Stimulated activated CD4-positive, alpha-beta T cell treated with anti-CD3 and anti-CD28 coated beads, Interleukin-4, amount 100 ng/mL, for 1 hour (primary cell): Measurements from ENCODE around the gene TPM1.

Experiments used
- DNase-seq: peaks from one replicate; pipeline ENCODE4 v3.0.0-alpha.2; 2020

Gene TPM1

DNA sequence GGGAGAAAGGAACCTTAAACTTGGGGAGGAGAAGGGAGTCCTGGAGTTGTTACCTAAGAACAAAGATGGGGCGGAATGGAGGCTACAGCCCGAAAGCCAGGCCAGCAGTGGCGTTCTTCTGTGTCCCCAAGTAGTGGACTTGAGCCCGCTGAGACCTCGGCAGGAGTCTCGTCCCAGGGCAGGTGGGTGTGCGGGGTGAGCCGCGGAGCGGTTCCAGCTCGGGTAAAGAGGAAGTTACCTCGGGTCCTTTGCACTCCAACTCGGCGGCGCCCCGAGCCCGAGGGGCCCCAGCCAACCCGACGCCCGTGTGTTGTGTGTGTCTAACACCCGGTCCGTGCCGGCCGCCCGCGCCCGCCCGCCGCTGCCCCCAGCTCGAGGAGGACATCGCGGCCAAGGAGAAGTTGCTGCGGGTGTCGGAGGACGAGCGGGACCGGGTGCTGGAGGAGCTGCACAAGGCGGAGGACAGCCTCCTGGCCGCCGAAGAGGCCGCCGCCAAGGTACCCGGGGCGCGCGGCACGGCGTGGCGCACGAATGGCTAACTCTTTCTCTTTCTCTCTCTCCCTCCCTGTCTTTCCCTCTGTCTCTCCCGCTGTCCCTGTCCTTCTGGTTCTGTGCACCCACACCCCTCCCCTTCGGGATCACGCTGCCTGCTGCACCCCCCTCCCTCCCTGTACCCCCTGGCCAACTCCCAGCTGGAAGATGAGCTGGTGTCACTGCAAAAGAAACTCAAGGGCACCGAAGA lies 959 bp downstream of the TPM1 start:
- peak; percentile 18 for DNase-seq

DNA sequence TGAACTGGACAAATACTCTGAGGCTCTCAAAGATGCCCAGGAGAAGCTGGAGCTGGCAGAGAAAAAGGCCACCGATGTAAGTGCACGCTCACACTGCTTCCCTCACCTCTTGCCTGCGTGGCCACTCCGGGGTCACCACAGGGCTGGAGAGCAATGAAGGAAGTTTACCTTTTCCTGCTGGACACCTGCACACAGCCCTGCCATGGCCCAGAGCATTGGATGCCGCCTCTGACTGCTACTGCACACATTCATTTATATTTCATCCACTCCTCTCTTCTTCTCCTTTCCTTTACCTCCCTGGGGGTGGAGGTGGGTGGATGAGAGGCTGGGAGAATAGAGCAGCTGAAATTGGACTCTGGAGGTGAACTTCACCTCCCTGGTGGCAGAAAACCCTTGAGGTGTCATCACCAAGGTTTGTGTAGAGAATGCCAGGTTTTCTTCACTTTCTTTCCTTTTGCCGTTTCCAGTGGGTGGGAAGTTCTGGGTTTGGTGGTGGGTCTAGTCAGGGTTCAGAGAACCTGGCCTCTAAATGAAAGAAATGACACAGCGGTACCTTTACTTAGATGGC lies 1.6 kb downstream of the TPM1 start:
- no peak for DNase-seq

- DNase-seq, result no peak
Measured at GRCh38 chr15:63044645-63045464, 2.3 kb downstream of the TPM1 start.

- no peak for DNase-seq
Measured at GRCh38 chr15:63045465-63045840, 2.9 kb downstream of the TPM1 start.

- DNase-seq, result no peak
Measured at GRCh38 chr15:63045879-63046278, 3.3 kb downstream of the TPM1 start.

- DNase-seq, result no peak
Measured at GRCh38 chr15:63046917-63047760, 4.6 kb downstream of the TPM1 start.

GRCh38 chr15:63047792-63048114 lies 5.2 kb downstream of the TPM1 start:
- DNase-seq, result no peak

DNA sequence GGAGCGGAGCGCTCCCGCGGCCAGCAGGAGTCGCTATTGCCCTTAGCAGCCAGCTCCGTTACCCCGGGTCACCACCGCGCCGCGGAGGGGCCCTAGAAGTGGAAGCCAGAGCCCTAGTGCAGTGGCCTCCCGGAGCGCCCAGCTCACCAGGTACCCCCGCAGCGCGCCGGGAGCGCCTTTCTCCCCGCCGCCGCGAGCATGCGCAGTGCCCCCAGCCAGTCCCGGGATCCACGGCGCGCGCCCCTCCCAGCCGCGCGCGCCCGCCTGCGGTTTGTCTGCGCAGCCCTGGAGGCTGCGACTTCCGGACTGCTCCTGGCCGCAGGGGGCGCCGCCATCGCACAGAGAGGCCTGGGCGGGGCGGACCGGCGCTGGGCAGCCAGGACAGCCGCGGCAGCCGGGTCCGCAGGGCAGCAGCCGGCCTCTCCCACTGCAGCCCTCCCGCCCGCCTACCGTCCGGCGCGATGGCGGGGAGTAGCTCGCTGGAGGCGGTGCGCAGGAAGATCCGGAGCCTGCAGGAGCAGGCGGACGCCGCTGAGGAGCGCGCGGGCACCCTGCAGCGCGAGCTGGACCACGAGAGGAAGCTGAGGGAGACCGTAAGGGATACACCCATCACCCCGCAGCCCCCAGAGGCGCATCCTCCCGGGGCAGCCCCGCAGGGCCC lies 5.7 kb downstream of the TPM1 start:
- peak; percentile 86 for DNase-seq

GRCh38 chr15:63048776-63049665 lies 6.5 kb downstream of the TPM1 start:
- DNase-seq, result peak; percentile 40

- no peak for DNase-seq
Measured at GRCh38 chr15:63049783-63050371, 7.3 kb downstream of the TPM1 start.

- DNase-seq, result no peak
Measured at GRCh38 chr15:63050731-63051155, 8.2 kb downstream of the TPM1 start.

GRCh38 chr15:63051156-63052066 lies 8.9 kb downstream of the TPM1 start:
- DNase-seq, result no peak

- DNase-seq, result no peak
Measured at GRCh38 chr15:63052077-63052841, 9.7 kb downstream of the TPM1 start.

DNA sequence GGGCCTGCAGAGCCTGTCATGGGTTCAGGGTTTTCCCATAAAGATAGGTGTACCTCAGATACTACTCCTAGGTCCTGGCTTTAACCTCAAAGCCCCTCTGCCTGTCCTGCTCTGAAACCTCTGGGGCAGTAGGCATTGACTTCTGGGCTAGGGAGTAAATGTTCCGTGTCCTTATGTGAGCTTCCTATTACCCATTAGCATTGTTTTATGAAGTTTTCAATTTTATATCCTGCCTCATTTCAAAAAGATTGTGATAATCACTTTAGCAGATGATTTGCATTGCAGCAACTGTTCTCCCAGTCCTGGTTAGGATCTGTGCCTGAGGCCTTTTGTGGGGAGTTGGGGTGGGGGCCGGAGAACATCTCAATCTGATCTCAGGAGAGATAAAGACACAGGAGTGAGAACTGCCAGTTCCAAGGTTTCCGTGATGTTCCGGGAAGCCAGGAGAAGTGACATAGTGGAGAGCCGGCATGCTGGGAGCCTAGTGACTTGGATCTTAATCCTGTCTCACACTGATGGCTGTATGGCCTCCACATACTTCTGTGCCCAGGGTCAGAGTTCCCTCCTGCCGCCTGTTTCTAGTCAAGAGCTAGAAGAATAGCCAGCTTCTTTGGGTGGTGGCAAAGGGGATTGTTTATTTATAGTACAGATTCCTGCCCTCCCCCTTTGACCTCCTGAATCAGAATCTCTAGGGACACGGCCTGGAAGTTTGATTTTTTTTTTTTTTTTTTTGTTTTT lies 10.6 kb downstream of the TPM1 start:
- no peak for DNase-seq

- DNase-seq, result no peak
Measured at GRCh38 chr15:63054281-63054683, 11.7 kb downstream of the TPM1 start.

- DNase-seq, result no peak
Measured at GRCh38 chr15:63054985-63055384, 12.4 kb downstream of the TPM1 start.

DNA sequence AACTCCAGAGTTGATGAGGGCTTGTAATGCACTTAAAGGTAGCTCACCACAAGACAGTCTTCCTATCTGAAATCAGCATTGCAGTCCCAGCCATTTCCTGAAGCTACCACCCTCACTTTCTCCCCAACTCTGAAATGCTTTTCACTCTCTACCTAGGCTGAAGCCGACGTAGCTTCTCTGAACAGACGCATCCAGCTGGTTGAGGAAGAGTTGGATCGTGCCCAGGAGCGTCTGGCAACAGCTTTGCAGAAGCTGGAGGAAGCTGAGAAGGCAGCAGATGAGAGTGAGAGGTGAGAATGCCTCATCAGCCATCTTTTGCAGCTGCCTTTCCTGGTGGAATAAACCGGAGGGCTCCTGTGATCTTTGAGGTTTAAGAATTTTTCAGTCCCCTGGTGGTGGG lies 14.3 kb downstream of the TPM1 start:
- DNase-seq, result no peak
